Measurements from ENCODE around the gene GAK.

GAK gene

GRCh38 chr4:885353-885752, 46.8 kb downstream of the GAK start:
- no peak for DNase-seq

GRCh38 chr4:884896-885295, 47.2 kb downstream of the GAK start:
- DNase-seq, result no peak

GRCh38 chr4:884259-884658, 47.9 kb downstream of the GAK start:
- no peak for DNase-seq

- DNase-seq, result no peak
Observed at GRCh38 chr4:883377-884095, 48.6 kb downstream of the GAK start.

- DNase-seq, result no peak
Observed at GRCh38 chr4:882646-883045, 49.5 kb downstream of the GAK start.

- no peak for DNase-seq
Observed at GRCh38 chr4:881709-882108, 50.4 kb downstream of the GAK start.

GRCh38 chr4:880684-881405, 51.3 kb downstream of the GAK start:
- DNase-seq, result no peak

- DNase-seq, result peak; percentile 56 to 57
Observed at GRCh38 chr4:879729-880077, 52.4 kb downstream of the GAK start.

- DNase-seq, result peak; percentile 17 to 21
Observed at GRCh38 chr4:878796-879728, 53.1 kb downstream of the GAK start.

- no peak for DNase-seq
Observed at GRCh38 chr4:877502-877901, 54.6 kb downstream of the GAK start.

- no peak for DNase-seq
Observed at GRCh38 chr4:876780-877179, 55.3 kb downstream of the GAK start.

- DNase-seq, result no peak
Observed at GRCh38 chr4:875818-876423, 56.2 kb downstream of the GAK start.

GRCh38 chr4:874971-875817, 56.9 kb downstream of the GAK start:
- DNase-seq, result no peak

- no peak for DNase-seq
Observed at GRCh38 chr4:874056-874455, 58.1 kb downstream of the GAK start.

- DNase-seq, result no peak
Observed at GRCh38 chr4:872241-872981, 59.7 kb downstream of the GAK start.

GRCh38 chr4:871484-871883, 60.6 kb downstream of the GAK start:
- DNase-seq, result no peak

GRCh38 chr4:870951-871350, 61.2 kb downstream of the GAK start:
- no peak for DNase-seq

- no peak for DNase-seq
Observed at GRCh38 chr4:869776-870175, 62.3 kb downstream of the GAK start.

GRCh38 chr4:868421-868820, 63.7 kb downstream of the GAK start:
- no peak for DNase-seq

GRCh38 chr4:867526-868250, 64.4 kb downstream of the GAK start:
- no peak for DNase-seq

All from stimulated activated CD4-positive, alpha-beta T cell treated with anti-CD3 and anti-CD28 coated beads, Interleukin-2, amount 100 ng/mL, for 48 hours (primary cell).